Gastrocnemius medialis (tissue), 4 donors: ENCODE data around the gene PLA2G3.

Experiments used
- POLR2A ChIP-seq, 2 donors: fragments of 450-650 bp; IDR thresholded peaks; one replicate each; pipeline ENCODE4 v1.6.1; 2017; ENCODE audit warnings: antibody characterized with exemption in 2 of 2, mild to moderate bottlenecking in 2 of 2, moderate library complexity in 2 of 2
- TF ChIP-seq, protein P1 (sequence below), 5 experiments: fragments of 450-650 bp in 3 of 5; fragments of 200-600 bp in 2 of 5; sonication (generic) in 2 of 5; IDR thresholded peaks in 4 of 5; conservative IDR thresholded peaks in 1 of 5; 1 replicate in 4 of 5; 2 replicates in 1 of 5; pipeline ENCODE4 v1.5.1; 2016 to 2019; ENCODE audit warnings: antibody characterized with exemption in 5 of 5, mild to moderate bottlenecking in 3 of 5, moderate library complexity in 3 of 5

DNA sequence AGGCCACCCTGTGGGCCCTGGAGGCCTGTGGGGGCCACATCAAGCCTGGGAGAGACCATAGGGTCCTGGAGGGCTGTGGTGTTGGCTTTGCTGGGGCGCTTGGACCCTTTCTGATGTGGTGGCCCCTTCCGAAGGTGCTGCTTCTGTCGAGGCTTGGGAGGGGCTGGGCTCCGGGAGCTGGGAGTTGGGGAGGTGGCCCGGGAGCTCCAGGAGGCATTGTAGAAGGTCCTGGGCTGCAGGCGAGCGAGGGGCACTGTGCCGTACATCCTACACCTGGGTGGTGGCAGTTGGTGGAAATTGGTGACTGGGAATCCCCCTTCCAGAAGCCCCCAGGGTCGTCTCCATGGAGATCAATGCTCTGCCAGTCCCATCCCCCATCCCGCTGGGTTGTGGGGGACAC is 2.6 kb downstream of the PLA2G3 start:
- TF ChIP-seq, protein P1, sequence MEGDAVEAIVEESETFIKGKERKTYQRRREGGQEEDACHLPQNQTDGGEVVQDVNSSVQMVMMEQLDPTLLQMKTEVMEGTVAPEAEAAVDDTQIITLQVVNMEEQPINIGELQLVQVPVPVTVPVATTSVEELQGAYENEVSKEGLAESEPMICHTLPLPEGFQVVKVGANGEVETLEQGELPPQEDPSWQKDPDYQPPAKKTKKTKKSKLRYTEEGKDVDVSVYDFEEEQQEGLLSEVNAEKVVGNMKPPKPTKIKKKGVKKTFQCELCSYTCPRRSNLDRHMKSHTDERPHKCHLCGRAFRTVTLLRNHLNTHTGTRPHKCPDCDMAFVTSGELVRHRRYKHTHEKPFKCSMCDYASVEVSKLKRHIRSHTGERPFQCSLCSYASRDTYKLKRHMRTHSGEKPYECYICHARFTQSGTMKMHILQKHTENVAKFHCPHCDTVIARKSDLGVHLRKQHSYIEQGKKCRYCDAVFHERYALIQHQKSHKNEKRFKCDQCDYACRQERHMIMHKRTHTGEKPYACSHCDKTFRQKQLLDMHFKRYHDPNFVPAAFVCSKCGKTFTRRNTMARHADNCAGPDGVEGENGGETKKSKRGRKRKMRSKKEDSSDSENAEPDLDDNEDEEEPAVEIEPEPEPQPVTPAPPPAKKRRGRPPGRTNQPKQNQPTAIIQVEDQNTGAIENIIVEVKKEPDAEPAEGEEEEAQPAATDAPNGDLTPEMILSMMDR (IDR thresholded peaks at IDR 0.05 in 4 of 5, conservative IDR thresholded peaks at IDR 0.05 in 1 of 5), result no peak
- no peak for TF ChIP-seq POLR2A (IDR thresholded peaks at IDR 0.05)
